Endometrium (tissue), 2 donors: ENCODE measurements around the gene RPS6KB2.
"Not testable (repeated sequence)": the region's sequence is repeated elsewhere in the genome, so short reads cannot be mapped to it uniquely, and the experiment has no call there.

Experiments
- FAIRE-seq: peaks from 2 replicates; lab custom pipeline; 2012; peaks lifted over from hg19 to GRCh38; lab: Jason Lieb, UNC
- donor health status: control.
- donor health status: control.

RPS6KB2 gene

DNA sequence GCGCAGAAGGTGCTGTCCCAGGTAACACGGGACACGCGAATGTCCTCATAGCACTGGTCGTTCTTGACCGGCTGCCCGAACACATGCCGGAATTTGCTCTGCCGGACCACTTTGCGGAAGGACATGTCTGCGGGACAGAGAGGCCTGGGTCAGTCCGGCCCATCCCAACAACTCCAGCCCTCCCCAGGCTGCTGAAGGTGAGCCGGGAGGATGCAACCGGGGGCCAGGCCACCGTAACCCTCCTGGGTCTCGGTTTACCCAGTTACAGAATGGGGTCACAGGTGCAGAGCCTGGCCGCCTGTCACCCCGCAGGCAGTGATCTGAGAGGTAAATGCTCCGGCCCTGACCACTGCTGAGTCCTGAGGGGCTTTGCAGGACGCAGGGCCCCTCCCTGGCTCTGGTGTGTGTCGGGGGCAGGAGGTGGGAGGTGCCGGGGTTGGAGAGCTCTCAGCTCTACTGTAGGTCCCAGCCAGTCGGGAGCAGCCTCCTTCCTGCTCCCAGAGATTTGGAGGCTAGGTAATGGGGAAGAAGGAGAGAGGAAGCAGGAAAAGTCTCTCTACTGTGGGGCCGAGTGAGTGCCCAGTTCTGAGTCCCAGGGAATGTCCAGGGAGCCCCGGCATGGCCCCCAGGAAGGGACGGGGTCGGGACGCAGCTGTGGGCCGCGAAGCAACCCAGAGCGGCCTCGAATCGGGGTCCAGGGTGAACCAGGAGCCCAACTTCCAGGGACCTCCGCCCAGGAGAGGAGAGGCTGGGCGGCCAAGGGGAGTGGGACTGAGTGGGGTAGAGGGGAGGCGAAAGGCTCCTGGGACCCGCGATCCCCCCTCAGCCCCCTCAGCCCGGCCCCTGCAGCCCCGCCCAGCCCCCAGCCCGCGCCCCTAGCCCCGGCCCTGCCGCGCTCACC lies 14.5 kb downstream of the RPS6KB2 start:
- no peak for FAIRE-seq

- no peak for FAIRE-seq
Measured at GRCh38 chr11:67445515-67445914, 17.2 kb downstream of the RPS6KB2 start.

DNA sequence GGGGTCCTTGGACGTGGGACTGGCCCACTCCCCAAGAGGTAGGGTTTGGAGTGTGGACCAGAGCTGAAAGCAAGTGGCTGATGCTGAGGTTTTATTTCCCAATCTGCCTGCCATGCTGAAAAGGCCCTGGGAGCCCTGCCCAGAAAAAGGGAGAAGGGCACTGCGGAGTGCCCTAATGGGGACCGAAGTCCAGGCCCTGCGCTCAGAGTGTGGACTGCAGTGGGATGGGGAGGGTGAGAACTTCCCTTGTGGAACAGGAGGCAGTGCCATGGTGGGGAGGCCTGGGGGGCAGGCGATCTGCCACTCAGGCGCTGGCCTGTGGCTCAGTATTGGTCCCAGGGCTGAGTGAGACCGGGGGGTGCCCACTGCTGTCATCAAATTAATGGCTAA lies 19.9 kb downstream of the RPS6KB2 start:
- FAIRE-seq = no peak

DNA sequence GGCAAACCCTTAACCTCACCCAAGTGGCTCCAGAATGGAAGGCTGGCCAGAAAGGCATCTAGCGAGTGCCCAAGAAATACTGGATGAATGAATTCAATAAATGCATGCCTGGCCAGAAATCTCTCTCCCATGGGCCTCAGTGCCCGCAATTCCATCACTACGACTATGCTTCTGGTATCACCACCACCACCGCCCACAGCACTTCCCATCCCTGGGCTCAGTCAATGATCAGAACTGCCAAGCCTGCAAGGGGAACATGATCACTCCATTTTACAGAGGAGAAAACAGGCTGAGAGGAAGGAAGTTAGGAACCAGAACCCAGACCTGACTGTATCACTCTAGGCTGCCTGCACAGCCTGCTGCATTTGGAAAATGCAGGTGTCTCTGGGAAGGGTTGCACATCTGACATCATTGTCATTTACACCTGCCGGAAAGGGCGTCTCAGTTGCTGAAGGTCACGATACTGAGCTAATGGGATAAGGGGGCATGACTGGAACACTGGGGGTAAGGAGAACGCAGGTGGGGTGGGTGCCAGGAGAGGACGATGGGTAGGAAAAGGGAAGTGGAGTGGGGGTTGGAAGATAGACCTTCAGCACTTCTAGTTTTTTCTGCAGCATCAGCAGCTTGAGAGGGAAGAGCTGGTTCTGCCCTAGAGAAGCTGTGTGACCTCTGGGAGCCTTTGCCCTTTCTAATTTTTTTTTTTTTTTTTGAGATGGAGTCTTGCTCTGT lies 21.0 kb downstream of the RPS6KB2 start:
- FAIRE-seq = no peak

DNA sequence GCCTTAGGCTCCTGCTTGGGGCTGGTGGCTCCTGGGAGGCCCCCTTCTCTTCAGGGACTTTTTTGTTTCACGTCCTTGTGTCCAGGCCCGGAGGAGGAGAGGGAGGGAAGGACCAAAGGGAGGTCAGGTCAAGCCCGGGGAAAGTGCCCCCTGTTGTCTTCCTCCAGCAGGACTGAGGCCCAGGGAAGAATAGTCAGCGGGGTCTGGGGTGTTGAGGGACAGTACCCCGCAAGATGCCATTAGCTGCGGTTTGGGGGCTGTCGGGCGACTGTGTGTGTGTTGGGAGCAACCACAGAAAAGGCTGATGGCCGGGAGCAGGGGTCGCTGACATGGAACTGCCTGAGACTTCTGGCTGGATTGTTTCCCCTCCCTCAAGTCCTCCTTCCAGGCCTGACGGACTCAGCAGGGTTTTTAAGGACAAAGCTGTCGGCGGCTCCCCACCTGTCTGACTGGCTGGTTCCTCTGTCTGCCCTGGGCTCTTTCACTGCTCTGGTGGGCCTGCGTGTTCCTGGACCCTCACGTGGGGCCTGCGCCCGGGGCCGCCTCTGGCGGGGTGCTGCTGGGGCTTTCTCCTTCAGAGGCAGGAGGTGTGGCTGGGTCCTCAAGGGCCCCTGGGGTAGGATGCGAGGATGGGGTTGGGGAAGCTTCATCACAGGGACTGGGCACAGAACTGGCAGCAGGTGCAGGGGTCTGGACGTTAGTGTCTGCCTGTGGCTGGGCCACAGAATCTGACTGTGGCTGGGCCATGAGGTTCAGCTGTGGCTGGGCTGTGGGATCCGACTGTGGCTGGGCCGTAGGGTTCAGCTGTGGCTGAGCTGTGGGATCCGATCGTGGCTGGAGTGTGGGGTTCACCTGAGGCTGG lies 22.7 kb downstream of the RPS6KB2 start:
- FAIRE-seq = no peak

- FAIRE-seq = no peak
Measured at GRCh38 chr11:67451658-67451976, 23.3 kb downstream of the RPS6KB2 start.

- FAIRE-seq = no peak
Measured at GRCh38 chr11:67452141-67452952, 24.1 kb downstream of the RPS6KB2 start, which contains the start of gene GPR152. Gene GPR152 (minus strand): TSS chr11:67452729. CDS start chr11:67452724, 5 bp downstream.

- no peak for FAIRE-seq
Measured at GRCh38 chr11:67453816-67454732, 25.8 kb downstream of the RPS6KB2 start.

DNA sequence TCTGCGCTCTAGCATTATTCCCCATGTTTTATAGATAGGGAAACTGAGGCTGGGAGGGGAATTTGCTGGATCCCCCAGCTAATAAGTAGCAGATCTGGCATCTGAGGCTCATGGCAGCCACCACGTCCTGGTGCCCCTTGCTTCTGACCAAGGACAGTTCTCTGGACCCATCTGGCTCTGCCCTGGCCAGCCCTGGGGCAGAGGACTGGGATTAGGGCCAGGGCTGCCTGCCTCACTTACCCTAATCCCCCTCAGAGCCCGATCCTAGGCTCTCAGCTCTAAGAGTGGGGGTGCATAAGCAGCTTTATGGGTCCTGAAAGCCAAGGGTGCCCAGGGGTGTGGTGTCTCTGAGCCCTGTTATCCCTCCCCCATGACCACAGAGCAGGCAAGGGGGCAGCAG lies 26.8 kb downstream of the RPS6KB2 start, which contains the start of gene CABP4:
CABP4 (plus strand) TSS at position 301 of the 400 bp plus-strand sequence; CDS start at position 371, 70 bp downstream.
- FAIRE-seq = no peak

DNA sequence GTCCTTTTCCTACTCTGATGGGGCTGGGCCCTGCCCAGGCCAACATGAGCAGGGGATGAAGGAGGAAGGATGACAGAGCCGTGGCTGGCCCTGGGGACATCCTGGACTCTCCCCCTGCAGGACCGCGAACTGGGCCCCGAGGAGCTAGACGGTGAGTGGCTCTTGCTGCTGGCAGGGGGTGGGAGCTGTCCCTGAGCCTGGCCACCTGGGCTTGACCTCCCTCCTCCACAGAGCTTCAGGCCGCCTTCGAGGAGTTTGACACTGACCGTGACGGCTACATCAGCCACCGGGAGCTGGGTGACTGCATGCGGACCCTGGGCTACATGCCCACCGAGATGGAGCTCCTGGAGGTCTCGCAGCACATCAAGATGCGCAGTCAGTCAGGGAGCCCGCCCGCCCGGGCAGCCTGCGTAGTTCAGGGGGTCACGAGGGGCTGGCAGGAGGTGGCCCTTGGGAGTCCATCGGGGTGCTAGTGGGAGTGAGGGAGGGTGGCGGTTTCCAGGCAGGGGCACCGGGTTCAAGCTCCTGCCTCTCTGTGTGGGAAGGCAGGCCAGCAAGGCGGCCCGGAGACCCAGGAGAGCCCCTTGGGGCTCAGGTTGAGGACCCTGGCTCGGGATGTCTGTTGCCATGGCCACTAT lies 27.9 kb downstream of the RPS6KB2 start:
- no peak for FAIRE-seq

DNA sequence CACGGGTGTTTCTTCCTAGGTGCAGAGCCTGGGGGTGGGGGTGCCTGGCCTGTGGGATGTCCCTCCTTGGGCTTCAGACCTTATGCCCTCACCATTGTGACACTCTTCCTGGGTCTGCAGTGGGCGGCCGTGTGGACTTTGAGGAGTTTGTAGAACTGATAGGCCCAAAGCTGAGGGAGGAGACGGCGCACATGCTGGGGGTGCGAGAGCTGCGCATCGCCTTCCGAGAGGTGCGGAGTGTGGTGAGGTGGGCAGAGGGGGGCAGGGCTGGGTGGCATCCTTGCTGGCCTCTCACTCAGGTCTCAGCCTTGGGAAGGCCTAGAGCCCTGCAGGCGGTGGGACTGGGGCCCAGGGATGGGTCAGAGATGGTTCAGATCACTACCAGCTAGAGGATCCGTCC lies 29.2 kb downstream of the RPS6KB2 start:
- FAIRE-seq = no peak

- no peak for FAIRE-seq
Measured at GRCh38 chr11:67458266-67458665, 30.0 kb downstream of the RPS6KB2 start.

- FAIRE-seq = no peak
Measured at GRCh38 chr11:67463186-67463585, 34.9 kb downstream of the RPS6KB2 start.

- FAIRE-seq = no peak
Measured at GRCh38 chr11:67463680-67464410, 35.6 kb downstream of the RPS6KB2 start.

GRCh38 chr11:67464411-67465188 lies 36.3 kb downstream of the RPS6KB2 start:
- FAIRE-seq = no peak

GRCh38 chr11:67465189-67465510 lies 36.9 kb downstream of the RPS6KB2 start:
- FAIRE-seq = no peak

- FAIRE-seq = not testable (repeated sequence)
Measured at GRCh38 chr11:67465530-67465929, 37.2 kb downstream of the RPS6KB2 start.

DNA sequence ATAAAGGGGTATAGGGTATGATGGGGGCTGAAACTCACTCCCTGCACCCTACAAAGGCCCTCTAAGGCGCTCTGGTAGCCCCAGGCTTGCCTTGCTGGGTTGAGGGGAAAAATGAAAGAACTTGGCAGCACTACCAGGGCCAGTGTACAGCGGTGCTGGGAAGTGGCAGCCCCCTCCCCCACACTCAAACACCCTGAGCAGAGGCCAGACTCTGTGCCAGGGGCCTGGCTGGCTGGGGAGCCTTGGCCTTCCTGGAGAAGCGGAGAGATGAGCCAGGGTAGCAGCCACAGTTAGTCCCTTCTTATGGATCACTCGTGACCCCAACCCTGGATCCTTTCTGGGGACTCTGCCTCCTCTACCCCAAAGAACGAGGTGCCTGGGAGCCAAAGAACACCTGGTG lies 38.1 kb downstream of the RPS6KB2 start:
- no peak for FAIRE-seq
